Erythroblast (primary cell): ENCODE results near the gene FPGS.

Experiments
- GATA1 ChIP-seq: IDR thresholded peaks from 2 replicates; pipeline ENCODE4 v1.6.1; 2011; ENCODE audit warnings: low read depth, mild to moderate bottlenecking, control low read depth, low read length, moderate library complexity
- POLR2A ChIP-seq: IDR thresholded peaks from 2 replicates; pipeline ENCODE4 v1.6.1; 2011; ENCODE audit warnings: mild to moderate bottlenecking, low read length

GRCh38 chr9:127857278-127857677 is 54.6 kb downstream of the FPGS start:
- no peak for TF ChIP-seq POLR2A
- no peak for TF ChIP-seq GATA1
